A549 treated with GW870086 at 1 μM for 4 hours (cell line): ENCODE data around the gene COL26A1. TPM values are rescaled to one million over a fixed set of nuclear protein-coding genes. Genes with fewer than 3 reads are reported as not detected.

ENCODE experiments used
- total RNA-seq: library from RNA; stranded (reverse); fragments of 200-300 nt; extraction: Qiagen RNA extraction; gene quantifications from 5 replicates; pipeline ENCODE4 v1.2.3, GENCODE V29; 2022; ENCODE audit warnings: low read depth

Gene COL26A1
- 0.36 to 0.83 TPM (median 0.60 TPM) in 5 replicates for total RNA-seq

DNA sequence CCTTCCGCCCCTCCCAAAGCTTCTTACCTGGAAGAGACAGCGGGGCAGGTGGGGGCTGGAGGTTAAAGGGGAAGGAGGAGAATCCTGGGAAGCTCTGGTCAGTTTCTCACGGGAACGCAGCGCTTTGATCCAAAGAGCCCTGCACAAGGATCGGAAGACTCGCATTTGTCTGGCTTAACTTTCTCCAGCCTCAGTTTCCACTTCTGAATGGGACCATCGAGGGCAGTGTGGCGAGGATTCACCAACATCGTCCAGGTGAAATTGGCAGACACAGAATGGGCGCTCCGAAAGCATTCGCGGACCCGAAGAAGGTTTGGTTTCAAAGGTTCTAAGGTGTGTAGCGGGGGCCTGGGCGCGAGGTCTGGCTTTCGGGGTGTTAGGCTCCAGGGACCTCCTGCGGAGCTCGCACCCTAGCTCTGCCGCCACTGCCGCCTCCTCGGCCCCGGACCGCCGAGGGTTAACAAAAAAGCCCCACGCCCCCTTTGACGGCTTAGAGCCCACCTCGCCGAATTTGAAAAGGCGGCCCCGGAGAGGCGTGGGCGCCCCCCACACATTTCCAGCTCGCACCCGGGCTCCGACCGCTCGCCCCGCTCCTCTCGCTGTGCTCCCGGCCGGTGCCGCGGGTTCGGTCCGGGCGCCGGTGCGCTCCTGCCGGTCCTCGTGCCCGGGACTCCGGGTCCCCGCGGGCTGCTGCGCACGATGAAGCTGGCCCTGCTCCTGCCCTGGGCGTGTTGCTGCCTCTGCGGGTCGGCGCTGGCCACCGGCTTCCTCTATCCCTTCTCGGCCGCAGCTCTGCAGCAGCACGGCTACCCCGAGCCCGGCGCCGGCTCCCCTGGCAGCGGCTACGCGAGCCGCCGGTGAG lies at the start of gene COL26A1:
TSS of gene COL26A1 (plus strand) at position 542 of the 862 bp plus-strand sequence. CDS start at position 700, 158 bp downstream.

DNA sequence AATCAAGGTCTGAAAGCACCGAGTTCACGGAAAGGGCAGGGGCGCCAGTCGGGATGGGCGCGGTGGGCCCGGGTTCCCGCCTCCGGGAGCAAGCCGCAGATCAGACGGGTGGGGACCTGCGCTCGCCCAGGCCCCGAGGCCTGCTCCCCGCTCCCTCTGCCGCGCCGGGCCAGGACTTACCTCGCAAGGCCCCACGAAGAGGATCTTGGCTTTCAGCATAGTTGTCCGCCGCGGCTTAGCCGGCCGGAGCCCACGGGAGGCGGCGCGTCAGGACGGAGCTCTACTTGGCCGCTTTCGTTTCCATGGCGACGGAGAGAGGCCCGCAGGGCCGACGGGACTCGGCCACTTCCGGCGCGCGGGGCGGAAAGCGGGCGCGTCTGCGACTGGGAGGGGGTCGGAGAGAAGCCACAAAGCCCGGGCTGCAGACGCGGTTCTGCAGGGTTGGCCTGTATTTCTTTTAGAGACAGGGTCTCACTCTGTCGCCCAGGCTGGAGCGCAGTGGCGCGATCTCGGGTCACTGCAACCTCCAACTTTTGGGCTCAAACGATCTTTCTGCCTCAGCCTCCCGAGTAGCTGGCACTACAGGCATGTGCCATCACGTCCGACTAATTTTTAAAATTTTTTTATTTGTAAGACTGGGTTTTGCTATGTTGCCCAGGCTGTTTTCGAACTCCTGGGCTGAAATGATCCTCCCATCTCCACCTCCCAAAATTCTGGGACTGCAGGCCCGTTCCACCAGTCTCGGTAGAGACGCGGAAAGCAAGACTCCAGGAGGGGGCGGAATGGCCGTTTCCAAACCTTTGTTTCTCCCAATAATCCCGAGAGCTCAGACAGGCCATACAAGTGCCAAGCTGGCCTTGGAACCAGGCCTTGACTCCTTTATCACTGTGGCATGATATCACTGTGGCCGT lies 40.9 kb upstream of the COL26A1 start, which contains the start of gene IFT22:
TSS of gene IFT22 (minus strand) at position 322 of the 911 bp plus-strand sequence. CDS start at position 219, 103 bp downstream.

Other genes starting within 250 kb of the COL26A1 start
- 1,451 to 1,792 TPM (median 1,550 TPM) in 5 replicates for gene SERPINE1, start 235.8 kb upstream of the COL26A1 start, total RNA-seq
- 140 to 156 TPM (median 147 TPM) in 5 replicates for gene AP1S1, start 208.4 kb upstream of the COL26A1 start, total RNA-seq
- 12.8 to 27.7 TPM (median 17.7 TPM) in 5 replicates for gene VGF, start 197.3 kb upstream of the COL26A1 start, total RNA-seq
- 0.06 to 0.25 TPM (median 0.11 TPM) in 5 replicates for gene NAT16, start 182.6 kb upstream of the COL26A1 start, total RNA-seq
- gene MOGAT3, start 161.8 kb upstream of the COL26A1 start, total RNA-seq = not detected in 5 replicates
- 69.1 to 87.4 TPM (median 81.3 TPM) in 5 replicates for gene PLOD3, start 145.3 kb upstream of the COL26A1 start, total RNA-seq
- 80.9 to 104 TPM (median 90.2 TPM) in 5 replicates for gene ZNHIT1, start 144.7 kb upstream of the COL26A1 start, total RNA-seq
- gene CLDN15, start 125.1 kb upstream of the COL26A1 start, total RNA-seq = 7.0 to 11.5 TPM (median 10.7 TPM) in 5 replicates
- 136 to 151 TPM (median 137 TPM) in 5 replicates for gene FIS1, start 117.8 kb upstream of the COL26A1 start, total RNA-seq
- gene IFT22, start 41.1 kb upstream of the COL26A1 start, total RNA-seq = 49.9 to 56.8 TPM (median 53.6 TPM) in 5 replicates